Hepatocyte (in vitro differentiated cells): ENCODE data around the gene FLT1. TPM values are rescaled to one million over a fixed set of nuclear protein-coding genes. Genes with fewer than 3 reads are reported as not detected.

Experiments
- DNase-seq: peaks from one replicate; pipeline ENCODE4 v3.0.0-alpha.2; 2016; ENCODE audit warnings: low spot score
- H2AFZ ChIP-seq: fragments of 200-600 bp; sonication (generic); 2 replicates; pipeline ENCODE4 v1.6.0; 2016; ENCODE audit warnings: antibody characterized with exemption, mild to moderate bottlenecking
- H3K27ac ChIP-seq: fragments of 200-600 bp; sonication (generic); 2 replicates; pipeline ENCODE4 v1.5.1; 2016; ENCODE audit warnings: mild to moderate bottlenecking
- H3K27me3 ChIP-seq: fragments of 200-600 bp; sonication (generic); 2 replicates; pipeline ENCODE4 v1.6.1; 2016
- H3K36me3 ChIP-seq: fragments of 200-600 bp; sonication (generic); replicated peaks from 2 replicates; pipeline ENCODE4 v1.5.1; 2016; ENCODE audit warnings: low read depth; ENCODE audit not compliant: insufficient read depth
- H3K4me1 ChIP-seq: fragments of 200-600 bp; sonication (generic); 2 replicates; pipeline ENCODE4 v1.5.1; 2016; ENCODE audit warnings: mild to moderate bottlenecking, moderate library complexity; ENCODE audit not compliant: insufficient read depth
- H3K4me2 ChIP-seq: fragments of 200-600 bp; sonication (generic); 2 replicates; pipeline ENCODE4 v1.6.0; 2016
- H3K4me3 ChIP-seq: fragments of 200-600 bp; sonication (generic); 2 replicates; pipeline ENCODE4 v1.5.1; 2016; ENCODE audit warnings: mild to moderate bottlenecking
- H3K79me2 ChIP-seq: fragments of 200-600 bp; sonication (generic); 2 replicates; pipeline ENCODE4 v1.6.0; 2017; ENCODE audit warnings: mild to moderate bottlenecking
- H3K9me2 ChIP-seq: fragments of 200-600 bp; sonication (generic); replicated peaks from 2 replicates; pipeline ENCODE4 v1.6.0; 2017; ENCODE audit warnings: mild to moderate bottlenecking; ENCODE audit not compliant: insufficient read depth
- H3K9me3 ChIP-seq: fragments of 200-600 bp; sonication (generic); 2 replicates; pipeline ENCODE4 v1.5.1; 2016; ENCODE audit warnings: low read depth, mild to moderate bottlenecking
- H4K20me1 ChIP-seq: fragments of 200-600 bp; sonication (generic); 2 replicates; pipeline ENCODE4 v1.6.0; 2016; ENCODE audit warnings: mild to moderate bottlenecking; ENCODE audit not compliant: insufficient read depth, poor library complexity, severe bottlenecking
- EZH2 ChIP-seq: fragments of 200-600 bp; sonication (generic); IDR thresholded peaks from 2 replicates; pipeline ENCODE4 v1.6.1; 2016; ENCODE audit warnings: antibody characterized with exemption, mild to moderate bottlenecking, borderline replicate concordance
- EZH2phosphoT487 ChIP-seq: fragments of 200-600 bp; sonication (generic); IDR thresholded peaks from one replicate; pipeline ENCODE4 v1.6.1; 2018; ENCODE audit warnings: antibody characterized with exemption, mild to moderate bottlenecking, low read depth, moderate library complexity; ENCODE audit not compliant: unreplicated experiment, severe bottlenecking
- WGBS: methylation state at CpG from one replicate; pipeline ENCODE4 v1.1.6; 2016; ENCODE audit warnings: low lambda C conversion rate; ENCODE audit errors: missing lambda C conversion rate; 5-methylcytosine and 5-hydroxymethylcytosine counted together
- polyA plus RNA-seq: library from polyadenylated mRNA; unstranded; fragments of >200 nt; fragmentation: Nextera tagmentation; extraction: Ambion mirVana; gene quantifications from 2 replicates; pipeline ENCODE4 v1.2.1, GENCODE V29; 2016
- total RNA-seq: library from RNA; depleted of rRNA; stranded (reverse); fragments of >200 nt; gene quantifications from 2 replicates; pipeline ENCODE4 v1.2.3, GENCODE V29; 2014
- TF ChIP-seq, protein P1 (sequence below): fragments of 200-600 bp; sonication (generic); IDR thresholded peaks from 2 replicates; pipeline ENCODE4 v1.5.1; 2016; ENCODE audit warnings: antibody characterized with exemption, mild to moderate bottlenecking; ENCODE audit not compliant: poor library complexity

The FLT1 gene
- total and polyA plus RNA-seq, 2 experiments from 2014 or later = 30.4 to 40.1 TPM

DNA sequence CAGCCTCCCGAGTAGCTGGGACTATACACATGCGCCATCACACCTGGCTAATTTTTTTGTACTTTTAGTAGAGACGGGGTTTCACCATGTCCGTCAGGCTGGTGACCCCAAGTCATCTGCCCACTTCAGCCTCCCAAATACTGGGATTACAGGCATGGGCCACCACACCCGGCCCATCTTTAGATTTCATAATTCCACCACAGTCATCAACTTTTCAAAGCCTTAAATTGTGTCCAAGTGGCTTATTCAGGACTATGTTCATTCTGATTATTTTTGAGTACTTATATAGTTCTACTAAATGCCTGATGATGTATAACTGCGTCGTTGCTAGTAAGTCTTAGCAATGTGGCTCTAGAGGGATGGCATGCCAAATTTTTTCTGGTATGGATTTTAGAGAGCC lies 36.9 kb downstream of the FLT1 start:
- no peaks in the 10 kb centered on the region for H3K4me1 ChIP-seq
- no peak overlapping the region for H3K27ac ChIP-seq
- no peaks in the 10 kb centered on the region for H3K9me2 ChIP-seq
- H3K4me2 ChIP-seq = no peak overlapping the region
- no peaks in the 10 kb centered on the region for H3K36me3 ChIP-seq
- no peaks in the 10 kb centered on the region for H3K27me3 ChIP-seq
- WGBS = 92% methylated on average over 7 of the region's 7 CpGs
- H2AFZ ChIP-seq = no peak overlapping the region
- no peaks in the 10 kb centered on the region for H4K20me1 ChIP-seq
- H3K9me3 ChIP-seq = no peaks in the 10 kb centered on the region
- TF ChIP-seq EZH2phosphoT487 (no peak), EZH2 (no peak)
- TF ChIP-seq, protein P1, sequence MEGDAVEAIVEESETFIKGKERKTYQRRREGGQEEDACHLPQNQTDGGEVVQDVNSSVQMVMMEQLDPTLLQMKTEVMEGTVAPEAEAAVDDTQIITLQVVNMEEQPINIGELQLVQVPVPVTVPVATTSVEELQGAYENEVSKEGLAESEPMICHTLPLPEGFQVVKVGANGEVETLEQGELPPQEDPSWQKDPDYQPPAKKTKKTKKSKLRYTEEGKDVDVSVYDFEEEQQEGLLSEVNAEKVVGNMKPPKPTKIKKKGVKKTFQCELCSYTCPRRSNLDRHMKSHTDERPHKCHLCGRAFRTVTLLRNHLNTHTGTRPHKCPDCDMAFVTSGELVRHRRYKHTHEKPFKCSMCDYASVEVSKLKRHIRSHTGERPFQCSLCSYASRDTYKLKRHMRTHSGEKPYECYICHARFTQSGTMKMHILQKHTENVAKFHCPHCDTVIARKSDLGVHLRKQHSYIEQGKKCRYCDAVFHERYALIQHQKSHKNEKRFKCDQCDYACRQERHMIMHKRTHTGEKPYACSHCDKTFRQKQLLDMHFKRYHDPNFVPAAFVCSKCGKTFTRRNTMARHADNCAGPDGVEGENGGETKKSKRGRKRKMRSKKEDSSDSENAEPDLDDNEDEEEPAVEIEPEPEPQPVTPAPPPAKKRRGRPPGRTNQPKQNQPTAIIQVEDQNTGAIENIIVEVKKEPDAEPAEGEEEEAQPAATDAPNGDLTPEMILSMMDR = no peak
- DNase-seq = no peak
- no peak overlapping the region for H3K4me3 ChIP-seq
- no peaks in the 10 kb centered on the region for H3K79me2 ChIP-seq

DNA sequence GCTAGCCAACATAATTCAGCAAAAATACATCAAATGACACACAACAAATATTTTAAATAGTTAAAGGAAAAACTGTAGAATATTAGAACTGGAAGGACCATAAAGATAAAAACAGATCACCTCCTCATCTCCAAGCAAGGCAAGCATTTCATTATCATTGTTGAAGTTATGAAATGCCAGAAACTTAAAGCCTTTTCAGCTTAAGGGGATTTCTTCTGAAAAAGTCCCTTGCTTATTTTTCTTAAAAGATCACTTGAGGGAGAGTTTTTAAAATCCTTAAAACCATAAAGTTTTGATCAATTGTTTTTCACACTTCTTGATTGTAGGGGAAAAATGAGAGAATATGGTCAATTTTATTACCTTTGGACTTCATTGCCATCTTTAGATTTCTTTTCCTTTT lies 37.4 kb downstream of the FLT1 start:
- no peaks in the 10 kb centered on the region for H3K79me2 ChIP-seq
- H2AFZ ChIP-seq = no peak overlapping the region
- H3K4me3 ChIP-seq = no peak overlapping the region
- H3K4me2 ChIP-seq = no peak overlapping the region
- no peak for DNase-seq
- H3K36me3 ChIP-seq = no peaks in the 10 kb centered on the region
- no peak overlapping the region for H3K27ac ChIP-seq
- TF ChIP-seq EZH2 (no peak), EZH2phosphoT487 (no peak)
- TF ChIP-seq, protein P1 = no peak
- H4K20me1 ChIP-seq = no peaks in the 10 kb centered on the region
- H3K27me3 ChIP-seq = no peaks in the 10 kb centered on the region
- H3K9me3 ChIP-seq = no peaks in the 10 kb centered on the region
- no peaks in the 10 kb centered on the region for H3K4me1 ChIP-seq
- H3K9me2 ChIP-seq = no peaks in the 10 kb centered on the region

DNA sequence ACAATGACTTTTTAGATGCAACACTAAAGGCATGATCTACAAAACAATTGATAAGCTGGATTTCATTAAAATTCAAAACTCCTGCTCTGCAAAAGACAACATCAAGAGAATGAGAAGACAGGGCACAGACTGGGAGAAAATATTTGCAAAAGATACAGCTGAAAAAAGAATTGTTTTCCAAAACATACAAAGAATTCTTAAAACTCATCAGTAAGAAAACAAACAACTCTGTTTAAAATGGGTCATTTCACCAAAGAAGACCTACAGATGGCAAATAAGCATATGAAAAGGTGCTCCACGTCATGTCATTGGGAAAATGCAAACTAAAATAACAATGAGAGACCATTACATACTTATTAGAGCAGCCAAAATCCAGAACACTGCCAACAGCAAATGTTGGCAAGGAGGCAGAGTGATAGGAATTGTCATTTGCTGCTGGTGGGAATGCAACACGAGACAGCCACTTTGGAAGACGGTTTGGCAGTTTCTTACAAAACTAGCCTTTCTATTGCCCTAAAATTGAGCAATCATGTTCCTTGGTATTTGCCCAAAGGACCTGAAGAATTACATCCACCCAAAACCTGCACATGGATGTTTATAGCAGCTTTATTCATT lies 39.2 kb downstream of the FLT1 start:
- Histone ChIP-seq H3K4me3 (no peak overlapping the region), H3K4me1 (no peaks in the 10 kb centered on the region), H3K27ac (no peak overlapping the region), H3K36me3 (no peaks in the 10 kb centered on the region), H3K9me3 (no peaks in the 10 kb centered on the region), H3K4me2 (no peak overlapping the region), H4K20me1 (no peaks in the 10 kb centered on the region), H3K9me2 (no peaks in the 10 kb centered on the region), H3K79me2 (no peaks in the 10 kb centered on the region), H3K27me3 (no peaks in the 10 kb centered on the region), H2AFZ (no peak overlapping the region)
- no peak for DNase-seq
- TF ChIP-seq EZH2phosphoT487 (no peak), EZH2 (no peak)
- TF ChIP-seq, protein P1 = no peak
- 67% methylated on average over 3 of the region's 3 CpGs for whole genome bisulfite sequencing

DNA sequence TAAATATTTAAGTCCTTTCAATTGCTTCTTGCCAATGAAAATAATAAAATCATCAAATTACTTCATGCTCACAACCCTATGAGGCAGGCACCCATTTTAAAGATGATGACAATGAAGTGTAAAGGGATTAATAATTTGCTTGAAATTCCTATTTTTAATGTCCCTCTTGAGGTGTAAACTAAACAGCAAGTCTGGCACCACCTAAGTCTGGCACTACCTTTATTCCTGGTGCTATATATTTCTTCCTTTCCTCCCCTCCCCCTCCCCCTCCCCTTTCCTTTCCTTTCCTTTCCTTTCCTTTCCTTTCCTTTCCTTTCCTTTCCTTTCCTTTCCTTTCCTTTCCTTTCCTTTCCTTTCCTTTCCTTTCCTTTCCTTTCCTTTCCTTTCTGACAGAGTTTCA lies 42.2 kb downstream of the FLT1 start:
- Histone ChIP-seq H3K27ac (no peak overlapping the region), H3K9me2 (no peaks in the 10 kb centered on the region), H3K4me1 (peaks cover 7% of the 10 kb centered on the region), H3K9me3 (no peaks in the 10 kb centered on the region), H2AFZ (no peak overlapping the region), H3K79me2 (no peaks in the 10 kb centered on the region), H3K4me2 (no peak overlapping the region), H3K36me3 (no peaks in the 10 kb centered on the region), H3K27me3 (no peaks in the 10 kb centered on the region), H3K4me3 (no peak overlapping the region), H4K20me1 (no peaks in the 10 kb centered on the region)
- TF ChIP-seq EZH2phosphoT487 (no peak), EZH2 (no peak)
- no peak for DNase-seq
